GM21737 (cell line): Measurements from ENCODE around the gene CNR2.
"Not testable (repeated sequence)": the region's sequence is repeated elsewhere in the genome, so short reads cannot be mapped to it uniquely, and the experiment has no call there.

ENCODE experiments used
- ATAC-seq: cut with Tn5 transposase; IDR thresholded peaks from one replicate; pipeline ENCODE4 v1.9.1; 2021; ENCODE audit warnings: mild to moderate bottlenecking, moderate library complexity; ENCODE audit not compliant: unreplicated experiment

Gene CNR2

DNA sequence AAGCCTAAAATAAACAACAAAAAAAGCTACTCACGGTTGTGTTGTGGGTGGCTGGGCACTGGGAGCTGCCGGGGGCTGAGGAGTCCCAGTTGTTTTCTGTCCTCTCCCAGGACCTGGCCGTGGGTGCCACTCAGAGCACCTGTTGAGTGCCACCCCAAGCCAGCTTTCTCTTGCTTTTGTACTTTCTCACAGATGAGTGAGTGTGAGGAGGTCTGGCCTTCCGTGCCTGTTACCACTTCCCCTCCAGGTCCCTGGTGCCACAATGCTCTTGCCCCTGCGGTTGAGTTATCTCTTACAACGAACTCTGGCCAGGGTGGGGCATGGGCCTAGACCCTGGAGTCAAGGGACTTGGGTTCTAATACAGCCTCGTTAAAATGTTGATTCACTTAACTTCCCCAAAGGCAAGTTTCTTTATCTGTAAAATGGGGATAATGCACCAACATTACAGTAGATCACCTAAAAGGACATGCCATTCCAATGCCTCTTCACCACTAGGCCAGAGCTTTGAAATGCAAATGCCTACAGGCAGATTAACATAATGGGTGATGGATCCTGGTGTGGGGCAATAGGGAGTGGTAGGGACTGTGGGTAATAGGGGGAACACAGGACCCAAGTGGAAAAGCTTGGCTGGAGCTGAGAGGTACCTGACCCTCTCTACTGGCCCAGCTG is at the start of gene CNR2:
Gene CNR2, minus strand, starts transcription at position 151 of the 669 bp plus-strand sequence. CDS start 37,745 bp downstream, outside the sequence.
- no peak for ATAC-seq

DNA sequence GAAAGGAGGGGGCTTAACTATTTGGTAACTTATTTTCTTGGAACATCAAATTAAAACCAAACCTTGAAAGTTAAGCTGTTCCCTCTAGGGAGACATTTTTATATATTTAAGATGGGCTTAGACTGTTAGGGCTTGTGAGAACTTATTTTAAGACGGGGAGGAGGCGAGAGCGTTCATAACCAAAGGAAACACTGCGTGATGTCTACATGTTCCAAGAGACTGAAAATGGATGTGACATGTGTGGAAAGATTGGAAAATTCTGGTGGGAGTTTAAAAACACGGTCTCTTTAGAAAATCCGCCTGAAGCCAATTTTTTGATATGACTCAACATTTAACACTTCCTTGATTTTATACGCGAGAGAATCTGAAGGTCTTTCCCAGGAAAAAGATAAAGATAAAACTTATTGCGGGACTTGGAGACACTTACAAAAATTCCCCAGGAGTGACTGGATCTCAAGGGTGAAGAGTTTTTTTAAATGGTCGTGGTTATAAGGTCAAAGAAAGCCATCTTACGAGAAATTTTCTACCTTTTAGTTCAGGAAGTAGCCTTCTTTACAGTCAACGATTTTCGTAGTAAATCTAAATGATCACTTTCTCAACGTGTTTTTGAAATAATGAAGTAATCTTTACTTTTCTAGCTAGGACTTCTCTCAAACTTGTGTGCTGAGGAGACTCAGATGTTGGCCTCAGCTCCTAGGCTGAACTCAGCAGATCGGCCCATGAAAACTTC is 47.3 kb upstream of the CNR2 start:
- no peak for ATAC-seq

DNA sequence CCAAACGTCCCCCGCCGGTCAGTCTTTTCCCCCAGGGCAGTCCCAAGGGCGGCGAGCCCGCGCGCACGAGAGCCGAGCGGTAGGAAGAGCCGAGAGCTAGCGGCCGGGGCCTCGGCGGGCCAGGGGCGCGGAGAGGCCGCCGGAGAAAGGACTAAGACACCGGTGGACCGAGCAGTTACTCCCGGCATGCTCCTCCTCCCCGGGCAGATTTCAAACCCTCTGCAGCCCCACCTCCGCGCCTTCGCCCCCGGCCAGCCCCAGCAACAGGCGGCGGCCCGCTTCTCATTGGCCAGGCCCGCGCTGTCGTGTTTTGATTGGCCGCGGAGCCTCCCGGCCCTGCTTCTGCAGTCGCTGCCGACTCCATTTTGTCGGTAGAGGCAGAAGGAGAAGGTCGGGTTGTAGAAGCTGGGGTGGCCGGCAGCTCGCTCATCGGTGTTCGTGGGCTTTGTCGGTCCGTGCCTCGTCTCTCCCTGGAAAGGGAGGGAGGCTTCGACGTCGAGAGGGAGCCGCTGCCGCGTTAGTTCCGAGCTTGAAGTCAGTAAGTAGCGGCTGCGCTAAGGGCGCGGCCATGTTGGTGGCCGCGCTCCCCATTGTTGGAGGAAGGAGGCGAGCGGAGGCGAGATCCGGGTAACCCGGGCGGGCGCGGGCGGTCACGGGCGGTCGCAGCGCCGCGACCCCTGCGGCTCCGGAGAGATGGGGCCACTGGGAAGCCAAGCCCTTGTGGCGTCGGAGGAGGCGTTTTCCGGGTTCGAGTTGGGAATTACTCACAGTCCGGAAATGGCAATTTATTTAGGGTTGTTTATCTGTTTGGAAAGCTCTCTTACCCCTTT is 46.5 kb upstream of the CNR2 start, which contains the start of gene PNRC2:
Gene PNRC2, plus strand, starts transcription at position 368 of the 830 bp plus-strand sequence. CDS start 1,630 bp downstream, outside the sequence.
- ATAC-seq = peak; percentile 71

DNA sequence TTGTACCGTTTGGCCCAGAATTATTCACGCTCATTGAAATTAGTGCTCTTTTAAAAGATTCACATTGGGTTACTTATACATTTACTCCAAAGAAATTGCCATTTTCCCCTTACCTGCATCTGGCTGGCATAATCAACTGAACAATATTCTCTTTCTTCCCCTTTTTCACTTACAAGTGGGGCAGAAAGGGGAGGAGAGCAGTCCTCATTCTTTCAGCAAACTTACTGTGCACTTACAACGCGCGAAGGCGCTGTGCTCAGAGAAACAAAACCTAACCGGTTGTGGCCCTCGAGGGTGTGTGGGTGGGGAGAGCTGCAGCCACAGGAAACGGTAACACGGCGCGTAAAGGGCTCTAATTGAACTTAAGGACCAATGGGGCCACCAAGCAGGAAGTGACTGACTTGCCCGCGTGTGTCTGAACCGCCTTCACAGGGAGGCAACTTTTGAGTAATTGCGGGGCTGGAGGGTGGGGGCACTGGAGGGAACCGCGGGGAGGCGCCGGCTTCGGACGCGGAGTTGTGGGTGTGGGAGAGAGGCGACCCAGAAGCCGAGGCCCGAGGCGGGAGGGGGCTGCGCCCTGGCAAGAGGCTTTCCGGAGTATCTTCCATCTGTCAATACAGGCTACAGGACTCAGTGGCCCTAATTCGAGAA is 45.8 kb upstream of the CNR2 start:
- peak; percentile 66 for ATAC-seq

DNA sequence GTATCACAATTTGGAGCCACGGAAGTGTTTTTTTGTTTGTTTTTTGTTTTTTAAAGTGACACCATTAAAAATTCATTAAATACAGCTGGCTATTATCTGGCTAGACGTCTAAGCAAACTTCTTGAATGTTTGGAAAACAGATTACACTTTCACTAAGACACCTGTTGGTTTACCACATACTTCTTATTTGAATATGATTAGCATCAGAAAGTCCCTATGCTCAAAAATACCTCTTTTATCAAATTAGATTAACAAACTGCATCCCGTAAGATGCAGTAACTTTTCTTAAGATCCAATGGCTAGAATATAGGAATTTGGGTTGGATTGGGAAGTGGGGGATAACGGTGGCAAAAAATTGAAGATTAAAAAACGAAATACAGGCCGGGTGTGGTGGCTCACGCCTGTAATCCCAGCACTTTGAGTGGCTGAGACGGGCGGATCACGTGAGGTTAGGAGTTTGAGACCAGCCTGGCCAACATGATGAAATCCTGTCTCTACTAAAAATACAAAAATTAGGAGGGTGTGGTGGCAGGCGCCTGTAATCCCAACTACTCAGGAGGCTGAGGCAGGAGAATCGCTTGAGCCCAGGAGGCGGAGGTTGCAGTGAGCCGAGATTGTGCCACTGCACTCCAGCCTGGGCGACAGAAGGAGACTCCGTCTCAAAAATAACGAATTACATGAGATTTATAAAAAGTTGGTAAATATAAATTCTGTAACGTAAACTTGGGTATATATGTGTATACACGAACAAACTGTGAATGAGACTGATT is 45.1 kb upstream of the CNR2 start:
- ATAC-seq = not testable (repeated sequence)

DNA sequence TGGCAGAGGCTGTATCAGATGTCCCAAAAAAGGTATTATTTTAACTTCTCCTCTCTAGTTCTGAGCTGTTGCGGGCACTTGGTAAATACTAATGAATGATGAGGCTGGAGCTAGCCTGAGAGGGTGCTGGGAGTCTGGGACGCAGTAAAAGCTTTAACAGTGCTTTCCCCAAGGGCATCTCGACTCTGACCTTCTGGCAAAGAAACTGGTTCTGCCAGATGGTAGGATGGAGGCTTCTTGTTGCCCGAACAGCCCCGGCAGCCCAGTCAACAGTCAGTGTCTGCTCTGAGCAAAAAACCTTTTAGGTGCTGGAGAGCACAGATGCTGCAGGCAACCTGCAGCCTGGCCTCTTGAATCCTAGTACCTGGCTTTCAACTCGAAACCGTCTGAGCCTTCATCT is 43.9 kb upstream of the CNR2 start:
- ATAC-seq = no peak

DNA sequence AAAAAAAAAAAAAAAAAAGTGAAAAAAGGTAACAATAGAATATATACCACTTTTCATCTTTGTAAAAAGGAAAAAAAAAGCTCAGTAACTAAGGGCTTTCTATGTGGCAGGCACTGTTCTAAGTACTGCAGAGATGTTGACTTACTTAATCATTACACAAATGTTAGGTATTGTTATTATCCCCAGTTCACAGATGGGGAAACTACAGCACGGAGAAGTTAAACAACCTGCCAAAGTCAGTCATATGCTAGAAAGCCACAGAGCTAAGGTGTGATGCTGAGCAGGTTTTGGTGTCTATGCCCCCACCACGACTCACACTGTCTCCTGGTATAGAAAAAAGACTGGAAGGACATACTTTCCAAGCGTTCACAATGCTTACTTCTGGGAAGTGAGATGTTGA is 39.9 kb upstream of the CNR2 start:
- no peak for ATAC-seq

DNA sequence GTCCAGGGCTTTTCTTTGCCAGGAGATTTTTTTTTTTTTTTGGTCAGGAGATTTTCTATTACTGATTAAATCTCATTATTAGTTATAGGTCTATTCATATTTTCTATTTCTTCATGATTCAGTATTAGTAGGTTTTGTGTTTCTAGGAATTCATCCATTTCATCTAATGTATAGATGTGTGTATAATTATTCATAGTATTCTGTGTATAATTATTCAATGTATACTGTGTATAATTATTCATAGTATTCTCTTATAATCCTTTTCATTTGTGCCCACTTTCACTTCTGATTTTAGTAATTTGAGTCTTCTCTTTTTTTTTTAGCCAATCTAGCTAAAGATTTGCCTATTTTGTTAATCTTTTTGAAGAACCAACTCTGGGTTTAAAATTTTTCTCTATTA is 34.2 kb upstream of the CNR2 start:
- no peak for ATAC-seq

DNA sequence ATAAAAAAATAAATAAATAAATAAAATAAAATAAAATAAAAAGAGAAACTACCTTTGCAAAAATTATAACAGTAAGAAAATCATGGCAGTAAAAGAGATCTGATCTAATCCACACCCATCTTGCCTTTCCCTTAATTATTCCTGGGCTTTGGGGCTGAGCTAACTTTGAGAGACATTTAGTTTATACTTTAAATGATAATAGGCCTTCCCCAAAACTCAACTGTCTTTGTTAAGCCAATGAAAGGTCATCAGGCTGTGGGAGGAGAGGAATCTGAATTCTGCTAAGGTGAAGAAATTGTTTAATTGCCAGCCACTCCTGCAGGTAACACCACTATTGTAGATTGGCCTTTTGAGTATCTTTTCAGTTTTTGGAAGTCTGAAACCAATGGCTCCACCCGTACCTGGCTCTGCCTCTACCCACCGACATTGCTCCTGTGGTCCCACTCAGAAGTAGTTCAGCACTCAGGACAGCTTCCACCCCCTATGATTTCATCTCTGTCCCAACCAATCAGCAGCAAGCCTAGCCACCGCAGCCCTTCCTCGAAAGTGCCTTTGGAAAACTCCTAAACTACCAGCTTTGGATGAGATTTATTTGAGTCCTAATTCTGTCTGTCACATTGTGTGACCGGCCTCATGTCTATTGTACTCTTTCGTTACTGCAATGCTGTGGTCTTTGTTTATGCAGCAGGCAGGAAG is 23.5 kb upstream of the CNR2 start:
- ATAC-seq = no peak

DNA sequence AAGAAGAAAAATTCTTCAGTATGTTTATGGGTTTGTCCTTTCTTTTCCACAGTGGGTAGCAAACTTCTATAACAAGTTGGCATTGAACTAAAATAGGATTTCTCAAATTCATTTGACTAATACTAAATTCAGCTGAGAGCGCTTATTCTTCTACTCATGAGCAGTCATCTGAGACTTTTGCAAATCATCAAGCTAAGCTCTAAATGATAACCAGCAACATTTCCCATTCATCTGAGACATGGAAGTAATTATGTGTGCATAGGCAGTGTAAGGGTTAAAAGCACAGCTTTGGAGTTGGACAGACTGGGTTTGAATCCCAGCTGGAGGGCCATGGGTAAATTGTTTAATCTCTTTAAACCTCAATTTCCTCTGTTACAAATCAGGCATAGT is 18.3 kb upstream of the CNR2 start:
- ATAC-seq = no peak

DNA sequence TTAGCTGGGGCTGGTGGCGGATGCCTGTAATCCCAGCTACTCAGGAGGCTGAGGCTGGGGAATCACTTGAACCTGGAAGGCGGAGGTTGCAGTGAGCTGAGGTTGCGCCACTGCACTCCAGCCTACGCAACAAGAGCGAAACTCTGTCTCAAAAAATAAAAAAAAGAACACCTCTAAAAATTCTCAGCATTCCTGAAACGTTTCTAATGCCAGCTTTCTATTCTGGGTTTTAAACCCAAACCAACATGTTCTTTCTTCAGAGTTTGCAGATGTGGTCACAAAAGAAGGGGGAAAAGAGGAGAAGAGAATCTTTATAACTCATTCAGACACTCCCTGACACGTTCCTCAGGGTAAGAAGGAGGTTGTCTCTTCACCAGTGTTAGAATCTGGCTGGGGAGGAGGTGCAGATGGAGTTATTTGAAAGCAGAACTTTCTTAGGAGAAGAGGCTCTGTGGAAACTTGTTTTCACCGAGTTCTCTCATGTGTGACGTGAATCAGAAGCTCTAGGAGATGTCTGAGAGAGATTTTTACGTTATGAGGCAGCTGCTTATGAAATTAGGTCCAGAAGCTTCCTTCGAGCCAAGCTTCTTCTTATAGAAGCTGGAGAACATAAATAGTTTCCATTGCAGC is 17.8 kb upstream of the CNR2 start:
- no peak for ATAC-seq

DNA sequence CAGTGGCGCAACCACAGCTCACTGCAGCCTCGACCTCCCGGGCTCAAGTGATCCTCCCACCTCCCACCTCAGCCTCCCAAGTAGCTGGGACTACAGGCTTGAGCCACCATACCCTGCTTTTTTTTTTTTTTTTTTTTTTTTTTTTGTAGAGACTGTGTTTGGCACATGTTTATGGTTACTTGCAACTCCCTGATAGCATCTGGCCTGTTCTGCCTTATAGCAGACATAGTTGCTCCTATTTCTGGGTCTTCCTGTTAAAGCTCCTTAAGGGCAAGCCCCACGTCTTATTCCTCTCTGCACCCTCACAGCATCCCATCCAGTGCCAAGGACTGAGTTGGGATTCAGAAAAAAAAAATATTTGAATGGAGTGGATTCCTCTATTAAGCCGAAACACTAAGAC is 17.1 kb upstream of the CNR2 start:
- ATAC-seq = no peak

DNA sequence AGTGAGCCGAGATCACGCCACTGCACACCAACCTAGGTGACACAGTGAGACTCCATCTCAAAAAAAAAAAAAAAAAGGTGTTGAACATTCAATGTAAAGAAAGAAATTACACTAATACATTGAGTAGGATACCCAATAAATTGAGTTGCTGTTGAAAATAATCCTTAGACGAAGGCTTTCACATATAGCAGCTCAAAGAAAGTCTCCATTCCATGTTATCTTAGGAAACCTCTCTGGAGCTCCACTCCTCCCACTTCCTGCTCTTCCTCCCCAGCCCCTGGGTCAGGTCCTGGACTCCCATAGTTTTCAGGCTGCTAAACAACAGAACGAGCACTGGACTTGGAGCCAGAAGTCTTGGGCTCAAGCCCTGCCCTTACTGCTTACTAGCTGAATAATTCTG is 15.6 kb upstream of the CNR2 start:
- no peak for ATAC-seq

DNA sequence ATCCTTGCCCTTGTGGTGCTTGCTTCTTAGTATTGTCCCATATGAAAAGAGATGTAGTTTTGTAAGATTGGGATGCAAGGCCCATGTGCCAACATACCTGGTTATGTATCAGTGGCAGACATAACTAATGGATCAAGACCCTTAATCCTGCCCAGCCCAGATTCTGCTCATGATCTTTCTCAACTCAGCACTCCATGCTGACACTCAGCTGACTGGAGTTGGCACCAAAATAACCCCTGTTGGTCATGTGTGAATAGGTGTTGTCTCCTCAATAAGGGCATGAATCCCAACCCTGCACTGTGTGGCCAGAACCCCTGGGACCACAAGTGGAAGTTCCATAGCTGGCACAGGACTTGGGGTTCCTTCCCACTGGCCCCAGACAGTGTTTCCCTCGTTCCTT is 13.9 kb upstream of the CNR2 start:
- no peak for ATAC-seq

DNA sequence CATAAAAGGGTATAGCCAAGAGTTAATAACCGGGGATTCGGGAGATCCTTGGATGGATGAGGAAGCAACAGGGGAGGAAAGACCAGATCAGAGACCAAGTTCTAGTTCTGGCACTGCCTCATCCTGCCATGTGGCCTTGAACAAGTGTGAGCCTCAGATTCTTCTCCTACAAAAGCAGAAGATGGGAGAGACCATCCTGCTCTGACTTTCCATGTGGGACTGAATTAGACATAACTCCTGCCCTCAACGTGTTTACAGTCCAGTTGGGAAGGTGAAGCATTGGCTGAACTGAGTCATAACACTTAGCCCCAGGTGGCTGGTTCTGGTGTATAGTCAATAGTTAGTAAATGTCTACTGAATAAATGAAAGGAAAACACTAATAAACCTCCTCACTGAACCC is 12.1 kb upstream of the CNR2 start:
- ATAC-seq = no peak

DNA sequence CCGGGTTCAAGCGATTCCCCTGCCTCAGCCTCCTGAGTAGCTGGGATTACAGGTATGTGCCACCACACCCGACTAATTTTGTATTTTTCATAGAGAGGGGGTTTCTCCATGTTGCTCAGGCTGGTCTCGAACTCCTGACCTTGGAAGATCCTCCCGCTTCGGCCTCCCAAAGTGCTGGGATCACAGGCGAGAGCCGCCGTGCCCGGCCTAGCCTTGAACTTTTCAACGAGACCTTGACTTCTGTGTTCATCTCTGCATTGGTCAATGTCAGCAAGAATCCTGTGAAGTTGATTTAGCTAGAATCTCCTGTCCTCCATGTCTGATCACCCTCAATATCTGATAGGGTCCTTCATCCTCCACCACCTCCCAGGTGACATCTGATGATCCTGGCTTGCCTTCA is 11.4 kb upstream of the CNR2 start:
- no peak for ATAC-seq

DNA sequence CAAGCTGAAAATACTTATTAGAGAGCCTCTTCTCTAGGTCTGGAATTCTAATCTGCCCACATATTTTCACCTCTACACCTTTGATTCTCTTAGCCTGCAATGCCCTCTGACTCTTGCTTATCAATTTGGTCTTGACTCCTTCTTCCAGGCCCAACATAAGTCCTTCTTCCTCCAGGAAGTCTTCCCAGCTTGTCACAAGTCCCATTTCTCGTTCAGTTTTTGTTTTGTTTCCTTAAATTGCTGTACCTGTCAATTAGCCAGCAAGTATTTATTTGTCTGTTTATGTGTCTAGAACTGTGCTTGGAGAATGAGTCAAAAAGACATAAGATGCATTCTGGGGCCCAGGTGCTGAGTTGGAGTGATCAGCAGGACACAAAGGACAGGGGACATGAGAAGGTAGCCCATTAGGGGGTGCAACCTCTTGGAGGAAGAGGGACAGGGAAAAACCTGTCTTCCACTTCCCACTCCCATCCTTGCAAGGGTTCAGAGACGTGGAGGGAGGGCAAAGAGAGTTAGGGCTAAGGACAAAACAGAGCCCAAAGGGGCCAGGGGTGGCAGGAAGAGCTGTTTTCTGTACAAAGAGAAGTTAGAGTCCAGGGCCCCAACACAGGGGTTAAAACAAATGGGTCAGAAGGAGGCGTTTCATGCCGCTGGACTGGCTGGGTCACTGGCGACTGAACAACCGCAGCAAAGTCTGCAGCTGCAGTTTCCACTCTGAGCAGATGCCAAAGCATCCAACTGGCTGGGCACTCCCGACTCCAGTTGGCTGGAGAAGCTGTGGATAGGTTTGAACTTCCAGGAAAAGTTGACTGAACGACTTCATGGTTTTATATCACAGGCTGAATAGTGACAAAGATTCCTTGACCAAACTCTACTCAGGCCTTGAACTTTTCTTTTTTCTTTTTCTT is 10.7 kb upstream of the CNR2 start:
- ATAC-seq = no peak

DNA sequence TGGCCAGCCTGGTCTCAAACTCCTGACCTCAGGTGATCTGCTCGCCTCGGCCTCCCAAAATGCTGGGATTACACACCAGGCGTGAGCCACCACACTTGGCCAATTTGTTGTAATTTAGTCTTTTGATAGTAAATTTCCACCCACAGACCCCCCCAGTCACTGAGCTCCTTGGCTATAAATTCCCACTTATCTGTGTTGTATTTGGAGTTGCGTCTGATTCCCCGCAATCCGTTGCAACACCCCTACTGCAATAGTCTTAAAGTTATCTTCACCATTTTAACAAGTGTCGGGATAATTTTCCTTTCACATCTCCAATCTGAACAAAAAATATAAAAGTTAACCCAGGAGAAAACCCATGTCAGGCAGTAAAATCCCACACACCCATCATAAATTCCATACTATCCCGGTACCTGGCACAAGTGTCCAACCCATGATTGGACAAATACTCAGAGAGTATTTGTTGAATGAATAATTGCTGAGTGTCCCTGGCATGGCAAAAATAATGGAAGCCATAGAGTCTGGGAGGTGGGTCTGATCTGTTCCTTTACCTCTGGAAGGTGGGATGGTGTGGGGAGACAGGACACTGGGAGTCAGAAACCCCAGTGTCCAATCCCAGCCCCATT is 9.3 kb upstream of the CNR2 start:
- ATAC-seq = no peak
